Measurements from ENCODE around the gene CAPN7. TPM values are rescaled to one million over a fixed set of nuclear protein-coding genes. Genes with fewer than 3 reads are reported as not detected.

Gene CAPN7
- total RNA-seq: 49.1 and 49.4 TPM in 2 replicates

DNA sequence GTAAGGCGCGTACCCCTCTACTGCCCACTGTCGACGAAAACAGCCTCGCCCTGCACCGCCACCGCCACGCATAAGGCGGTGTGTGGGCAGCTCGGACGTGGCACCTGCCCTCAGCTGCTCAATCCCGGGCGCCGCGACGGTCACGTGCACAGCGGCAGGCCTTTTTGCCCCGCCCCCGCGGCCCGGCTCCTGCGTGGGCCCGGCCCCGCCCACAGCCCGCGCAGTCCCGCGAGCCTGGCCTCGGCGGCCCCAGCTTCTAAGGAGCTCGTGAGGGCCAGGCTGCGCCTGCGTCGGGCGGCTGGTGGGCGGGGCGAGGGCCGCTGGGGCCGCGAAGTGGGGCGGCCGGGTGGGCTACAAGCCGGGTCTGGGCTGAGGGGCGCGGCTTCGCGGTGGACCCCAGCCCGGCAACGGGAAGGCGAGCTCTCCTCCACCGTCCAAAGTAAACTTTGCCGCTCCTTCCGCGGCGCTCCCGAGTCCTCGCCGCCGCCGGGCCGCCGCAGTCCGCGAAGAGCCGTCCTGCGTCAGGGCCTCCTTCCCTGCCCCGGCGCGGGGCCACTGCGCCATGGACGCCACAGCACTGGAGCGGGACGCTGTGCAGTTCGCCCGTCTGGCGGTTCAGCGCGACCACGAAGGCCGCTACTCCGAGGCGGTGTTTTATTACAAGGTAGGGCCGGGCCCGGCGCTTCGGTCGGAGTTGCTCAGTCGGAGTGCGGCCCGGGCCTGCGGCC lies at the start of gene CAPN7:
CAPN7 (plus strand) TSS at position 313 of the 728 bp plus-strand sequence; CDS start at position 563, 250 bp downstream.

Other genes starting within 250 kb of the CAPN7 start
- gene MRPS25, start 140.9 kb upstream of the CAPN7 start, total RNA-seq: 20.1 and 24.6 TPM in 2 replicates
- gene RBSN, start 107.1 kb upstream of the CAPN7 start, total RNA-seq: 27.9 and 30.5 TPM in 2 replicates
- 21.7 and 33.0 TPM in 2 replicates for gene SH3BP5, start 126.3 kb downstream of the CAPN7 start, total RNA-seq
- gene METTL6, start 221.3 kb downstream of the CAPN7 start, total RNA-seq: 23.4 and 36.6 TPM in 2 replicates
- gene EAF1, start 221.4 kb downstream of the CAPN7 start, total RNA-seq: 22.1 and 28.6 TPM in 2 replicates

Measured in smooth muscle cell of the pulmonary artery (primary cell).